Bone marrow (tissue), 2 donors: ENCODE results near the gene EML5.
"Not testable (repeated sequence)": the region's sequence is repeated elsewhere in the genome, so short reads cannot be mapped to it uniquely, and the experiment has no call there.

Experiments used
- DNase-seq, 2 donors: peaks; one replicate each; lab custom pipeline; 2025; lab: John Stamatoyannopoulos, UW

Gene EML5

GRCh38 chr14:88802596-88802995 is 9.8 kb upstream of the EML5 start:
- DNase-seq: no peak

- no peak for DNase-seq
These were observed 6.8 kb upstream of the EML5 start for GRCh38 chr14:88799522-88799921.

GRCh38 chr14:88798156-88798555 is 5.4 kb upstream of the EML5 start:
- no peak for DNase-seq

GRCh38 chr14:88793259-88793625 is 489 bp upstream of the EML5 start:
- no peak for DNase-seq

- DNase-seq: no peak
These were observed 902 bp downstream of the EML5 start for GRCh38 chr14:88791629-88792472.

- DNase-seq: no peak
These were observed 1.5 kb downstream of the EML5 start for GRCh38 chr14:88791252-88791621.

GRCh38 chr14:88790501-88791251 is 2.1 kb downstream of the EML5 start:
- no peak for DNase-seq

GRCh38 chr14:88789573-88789972 is 3.2 kb downstream of the EML5 start:
- not testable (repeated sequence) for DNase-seq

- DNase-seq: no peak
These were observed 6.0 kb downstream of the EML5 start for GRCh38 chr14:88786715-88787114.

- DNase-seq: no peak
These were observed 6.8 kb downstream of the EML5 start for GRCh38 chr14:88785911-88786310.

- DNase-seq: no peak
These were observed 17.2 kb downstream of the EML5 start for GRCh38 chr14:88775532-88775931.

GRCh38 chr14:88770736-88771135 is 22.0 kb downstream of the EML5 start:
- no peak for DNase-seq

GRCh38 chr14:88765130-88765529 is 27.6 kb downstream of the EML5 start:
- no peak for DNase-seq

GRCh38 chr14:88753873-88754272 is 38.9 kb downstream of the EML5 start:
- DNase-seq: no peak

- no peak for DNase-seq
These were observed 41.8 kb downstream of the EML5 start for GRCh38 chr14:88750945-88751344.

GRCh38 chr14:88750413-88750812 is 42.3 kb downstream of the EML5 start:
- no peak for DNase-seq

GRCh38 chr14:88749139-88749538 is 43.6 kb downstream of the EML5 start:
- no peak for DNase-seq

GRCh38 chr14:88748288-88748687 is 44.5 kb downstream of the EML5 start:
- no peak for DNase-seq

- no peak for DNase-seq
These were observed 46.7 kb downstream of the EML5 start for GRCh38 chr14:88746052-88746451.

- no peak for DNase-seq
These were observed 55.5 kb downstream of the EML5 start for GRCh38 chr14:88737245-88737644.

GRCh38 chr14:88733121-88733520 is 59.6 kb downstream of the EML5 start:
- no peak for DNase-seq

- no peak for DNase-seq
These were observed 63.6 kb downstream of the EML5 start for GRCh38 chr14:88729159-88729558.

GRCh38 chr14:88727057-88727456 is 65.7 kb downstream of the EML5 start:
- no peak for DNase-seq

GRCh38 chr14:88710709-88711108 is 82.0 kb downstream of the EML5 start:
- DNase-seq: no peak
